Measurements from ENCODE around the gene TTC31.

Gene TTC31

GRCh38 chr2:74505448-74506246 is 22.8 kb downstream of the TTC31 start:
- no peak for DNase-seq

- DNase-seq = peak; percentile 98
Measured at GRCh38 chr2:74507145-74507925, 24.5 kb downstream of the TTC31 start, which contains the start of gene PCGF1. Gene PCGF1 (minus strand): TSS chr2:74507695. CDS start chr2:74507668, 27 bp downstream.

DNA sequence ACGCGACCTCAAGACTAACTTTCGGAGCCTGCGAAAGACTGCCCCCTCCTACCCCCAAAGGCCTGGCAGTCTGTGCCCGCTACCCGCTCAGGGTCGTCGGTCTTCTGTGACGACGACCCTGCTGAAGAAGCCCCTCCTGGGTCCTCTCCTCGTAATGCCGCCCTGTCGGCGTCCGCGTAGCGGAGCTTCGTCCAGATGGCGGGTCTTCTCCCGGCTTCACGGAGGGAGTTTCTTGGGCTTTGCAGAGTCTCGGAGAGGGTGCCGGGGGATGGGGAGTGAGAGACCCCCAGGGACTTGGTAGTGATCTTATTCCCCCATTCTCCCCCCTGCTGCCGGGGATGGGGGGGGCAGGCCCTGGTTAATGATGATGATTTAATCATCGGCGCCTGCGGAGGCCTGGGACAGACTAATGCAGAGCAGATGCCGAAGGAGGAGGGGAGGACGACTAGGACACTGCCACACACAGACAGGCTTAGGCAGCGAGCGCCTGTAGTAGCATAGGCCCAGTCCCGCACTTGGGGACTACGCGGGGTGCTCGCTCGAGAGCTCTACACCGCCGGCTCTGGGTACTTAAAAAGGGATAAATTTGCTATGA is 25.1 kb downstream of the TTC31 start:
- DNase-seq = no peak

GRCh38 chr2:74510272-74510671 is 27.4 kb downstream of the TTC31 start:
- DNase-seq = no peak

GRCh38 chr2:74511104-74511989 is 28.5 kb downstream of the TTC31 start:
- no peak for DNase-seq

DNA sequence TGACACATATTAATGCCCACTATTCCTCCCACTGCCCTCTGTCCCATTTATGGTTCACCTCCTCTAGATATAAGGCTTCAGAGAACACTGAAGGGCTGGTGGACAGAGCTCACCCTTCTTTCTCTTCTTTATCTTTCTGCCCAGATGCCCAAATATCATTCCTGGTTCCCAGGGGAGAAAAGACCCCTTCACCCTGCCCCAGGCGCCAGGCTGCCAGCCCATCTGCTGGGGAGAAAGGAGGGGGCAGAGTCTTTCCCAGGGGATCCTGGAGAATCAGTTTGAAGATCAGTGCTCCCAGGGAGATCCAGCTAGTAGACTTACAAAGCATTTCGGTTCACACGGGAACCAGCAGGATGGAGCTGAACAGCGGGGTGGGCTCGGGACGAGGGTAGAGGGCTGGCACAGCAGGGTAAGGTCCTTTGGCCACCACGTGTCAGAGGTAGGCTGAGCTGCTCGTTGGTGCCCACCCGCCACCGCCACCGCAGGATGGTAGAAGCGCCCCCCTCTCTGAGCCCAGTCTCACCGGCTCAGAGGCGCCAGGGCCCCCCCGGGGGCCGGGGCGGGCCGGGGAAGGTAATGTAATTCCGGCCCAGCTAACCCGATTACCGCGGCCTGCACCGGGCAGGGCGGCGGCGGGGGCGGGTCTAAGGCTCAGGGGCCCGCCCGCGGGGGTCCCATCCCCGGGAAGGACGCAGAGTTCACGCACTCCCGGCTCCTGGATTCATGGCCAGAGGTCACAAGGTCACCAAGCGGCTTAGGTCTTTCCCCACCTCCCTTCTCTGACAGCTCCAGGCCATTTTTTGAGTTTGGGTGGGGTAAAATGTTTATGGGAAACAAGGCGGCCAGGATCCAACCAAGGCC is 30.1 kb downstream of the TTC31 start:
- no peak for DNase-seq

- DNase-seq = peak; percentile 43
Measured at GRCh38 chr2:74513605-74514367, 30.9 kb downstream of the TTC31 start.

- DNase-seq = no peak
Measured at GRCh38 chr2:74514368-74515270, 31.7 kb downstream of the TTC31 start, which contains the start of gene TLX2. Gene TLX2 (plus strand): TSS chr2:74514450. CDS start chr2:74514807, 357 bp downstream.

DNA sequence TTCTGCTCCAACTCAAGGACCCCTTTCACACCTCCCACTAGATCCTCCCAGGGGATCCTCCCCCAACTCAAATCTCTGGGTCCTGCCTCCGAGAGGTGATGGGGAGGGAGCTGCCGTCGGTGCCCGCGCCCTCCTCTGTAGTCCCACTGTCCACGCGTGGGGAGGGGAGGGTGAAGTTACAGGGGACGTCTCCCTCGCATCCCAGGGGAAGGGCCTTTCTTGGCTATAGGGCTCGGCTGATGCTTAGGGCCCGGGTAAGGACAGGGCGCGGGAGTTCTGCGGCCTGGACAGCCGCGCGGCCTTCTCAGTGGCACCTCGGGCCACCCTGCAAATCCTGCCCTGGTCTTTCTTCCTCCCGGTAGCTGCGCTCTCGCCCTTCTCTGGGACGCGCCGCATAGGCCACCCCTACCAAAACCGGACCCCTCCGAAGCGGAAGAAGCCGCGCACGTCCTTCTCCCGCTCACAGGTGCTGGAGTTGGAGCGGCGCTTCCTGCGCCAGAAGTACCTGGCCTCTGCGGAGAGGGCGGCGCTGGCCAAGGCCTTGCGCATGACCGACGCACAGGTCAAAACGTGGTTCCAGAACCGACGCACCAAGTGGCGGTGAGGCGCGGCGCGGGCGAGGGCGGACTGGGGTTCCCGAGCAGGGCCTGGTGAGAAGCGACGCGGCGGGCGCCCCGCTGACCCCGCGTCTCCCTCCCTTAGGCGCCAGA is 32.5 kb downstream of the TTC31 start:
- no peak for DNase-seq

DNA sequence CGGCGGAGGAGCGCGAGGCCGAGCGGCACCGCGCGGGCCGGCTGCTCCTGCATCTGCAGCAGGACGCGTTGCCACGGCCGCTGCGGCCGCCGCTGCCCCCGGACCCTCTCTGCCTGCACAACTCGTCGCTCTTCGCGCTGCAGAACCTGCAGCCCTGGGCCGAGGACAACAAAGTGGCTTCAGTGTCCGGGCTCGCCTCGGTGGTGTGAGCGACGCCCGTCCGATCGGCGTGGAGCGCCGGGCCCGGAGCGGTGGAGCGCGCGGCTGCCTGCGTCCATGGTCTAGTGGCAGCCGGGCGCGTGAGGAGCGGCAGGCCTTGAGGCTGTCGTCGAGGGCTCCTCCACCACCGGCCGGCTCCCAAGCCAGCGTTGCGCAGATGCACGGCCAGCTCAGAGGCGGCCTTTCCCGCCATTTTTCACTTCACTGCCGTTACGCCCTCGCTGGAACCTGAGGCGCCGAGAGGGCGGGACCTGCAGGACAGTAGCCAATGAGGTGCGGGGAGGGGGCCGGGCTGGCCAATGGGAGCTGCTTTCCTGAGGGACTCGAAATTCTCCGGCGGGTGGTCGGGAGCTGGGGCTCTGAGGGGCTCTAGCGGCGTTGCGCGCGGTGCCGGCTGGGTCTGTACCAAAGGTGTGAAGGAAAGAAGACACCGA is 33.2 kb downstream of the TTC31 start:
- DNase-seq = peak; percentile 81

GRCh38 chr2:74516650-74517049 is 33.8 kb downstream of the TTC31 start:
- DNase-seq = no peak

DNA sequence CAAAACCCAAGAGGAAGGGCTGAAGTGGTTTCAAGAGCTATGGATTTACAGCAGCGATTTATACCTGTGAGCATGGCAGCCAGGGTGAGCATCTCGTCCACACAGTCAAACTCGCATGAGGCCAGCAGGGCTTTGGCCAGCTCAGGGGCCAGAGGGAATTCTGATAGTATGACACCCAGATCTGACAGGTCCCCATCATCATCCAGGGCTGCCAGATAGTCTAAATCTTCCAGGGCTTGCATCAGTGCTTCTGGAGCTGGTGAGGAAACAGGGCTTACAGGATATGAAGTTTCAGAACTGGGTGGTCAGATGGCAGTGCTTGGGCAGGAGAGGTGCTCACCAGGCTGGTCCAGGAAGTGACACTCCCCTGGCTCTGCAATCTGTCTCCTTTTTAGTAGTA is 39.6 kb downstream of the TTC31 start:
- no peak for DNase-seq

GRCh38 chr2:74524005-74524404 is 41.1 kb downstream of the TTC31 start:
- no peak for DNase-seq

- DNase-seq = no peak
Measured at GRCh38 chr2:74524955-74525716, 42.3 kb downstream of the TTC31 start.

GRCh38 chr2:74525717-74526648 is 43.1 kb downstream of the TTC31 start, which contains the start of gene DQX1:
Gene DQX1 (minus strand): TSS chr2:74526231. CDS start chr2:74525729, 502 bp downstream.
- DNase-seq = peak; percentile 62

DNA sequence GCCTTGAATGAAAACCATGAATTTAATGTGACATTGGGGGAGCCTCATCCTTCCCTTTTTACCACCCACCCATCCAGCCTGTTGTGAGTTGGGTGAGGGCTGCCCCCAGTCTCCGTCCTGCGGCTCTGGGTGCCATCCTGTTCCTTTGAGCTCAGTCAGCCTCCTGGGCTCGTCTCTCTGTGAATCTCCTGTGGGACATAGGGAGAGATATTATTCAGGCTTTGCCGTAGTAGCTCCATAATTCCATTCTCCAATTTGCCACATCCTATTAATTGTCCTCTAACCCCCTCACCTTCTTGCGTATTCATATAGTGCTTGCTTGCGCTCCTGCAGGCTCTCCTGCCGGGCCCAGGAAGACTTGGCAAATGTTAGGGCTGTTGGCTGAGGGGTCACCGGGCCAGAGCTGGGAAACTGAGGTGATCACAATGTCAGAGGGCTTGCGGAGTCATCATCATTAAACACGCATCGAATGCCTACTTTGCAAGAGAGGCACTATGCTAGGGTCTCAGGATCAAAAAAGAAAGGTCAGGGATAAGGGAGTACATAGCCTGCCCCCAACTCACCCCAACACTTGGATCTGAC is 43.9 kb downstream of the TTC31 start:
- DNase-seq = no peak

Data from activated CD4-positive, alpha-beta T cell treated with anti-CD3 and anti-CD28 coated beads, Interleukin-2, Interleukin-6, amounts not matched to agents 100 ng/mL and 50 ng/mL, durations not matched to agents 16 hours and 8 hours (primary cell).